HG02763 (cell line): Measurements from ENCODE around the gene GNA15.
A peak's percentile ranks its signal among the peaks of the same experiment; 100 is the strongest.
"Not testable (repeated sequence)": the region's sequence is repeated elsewhere in the genome, so short reads cannot be mapped to it uniquely, and the experiment has no call there.

Experiments used
- ATAC-seq: cut with Tn5 transposase; IDR thresholded peaks from one replicate; pipeline ENCODE4 v1.9.1; 2021; ENCODE audit warnings: mild to moderate bottlenecking, moderate library complexity; ENCODE audit not compliant: unreplicated experiment

GNA15 gene

DNA sequence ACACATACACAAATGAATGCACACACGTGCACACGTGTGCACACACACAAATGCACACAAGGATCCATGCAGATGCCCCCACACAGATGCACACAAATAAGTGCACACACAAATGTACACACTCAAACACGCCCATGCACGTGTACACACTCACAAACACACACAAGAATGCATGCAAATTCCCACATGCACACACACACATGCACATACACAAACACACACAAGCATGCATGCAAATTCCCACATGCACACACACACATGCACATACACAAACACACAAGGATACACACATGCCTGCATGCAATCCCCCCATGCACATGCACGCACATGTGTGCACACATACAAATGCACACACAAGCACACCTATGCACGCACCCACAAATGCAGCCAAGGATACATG lies 13.3 kb downstream of the GNA15 start:
- no peak for ATAC-seq

DNA sequence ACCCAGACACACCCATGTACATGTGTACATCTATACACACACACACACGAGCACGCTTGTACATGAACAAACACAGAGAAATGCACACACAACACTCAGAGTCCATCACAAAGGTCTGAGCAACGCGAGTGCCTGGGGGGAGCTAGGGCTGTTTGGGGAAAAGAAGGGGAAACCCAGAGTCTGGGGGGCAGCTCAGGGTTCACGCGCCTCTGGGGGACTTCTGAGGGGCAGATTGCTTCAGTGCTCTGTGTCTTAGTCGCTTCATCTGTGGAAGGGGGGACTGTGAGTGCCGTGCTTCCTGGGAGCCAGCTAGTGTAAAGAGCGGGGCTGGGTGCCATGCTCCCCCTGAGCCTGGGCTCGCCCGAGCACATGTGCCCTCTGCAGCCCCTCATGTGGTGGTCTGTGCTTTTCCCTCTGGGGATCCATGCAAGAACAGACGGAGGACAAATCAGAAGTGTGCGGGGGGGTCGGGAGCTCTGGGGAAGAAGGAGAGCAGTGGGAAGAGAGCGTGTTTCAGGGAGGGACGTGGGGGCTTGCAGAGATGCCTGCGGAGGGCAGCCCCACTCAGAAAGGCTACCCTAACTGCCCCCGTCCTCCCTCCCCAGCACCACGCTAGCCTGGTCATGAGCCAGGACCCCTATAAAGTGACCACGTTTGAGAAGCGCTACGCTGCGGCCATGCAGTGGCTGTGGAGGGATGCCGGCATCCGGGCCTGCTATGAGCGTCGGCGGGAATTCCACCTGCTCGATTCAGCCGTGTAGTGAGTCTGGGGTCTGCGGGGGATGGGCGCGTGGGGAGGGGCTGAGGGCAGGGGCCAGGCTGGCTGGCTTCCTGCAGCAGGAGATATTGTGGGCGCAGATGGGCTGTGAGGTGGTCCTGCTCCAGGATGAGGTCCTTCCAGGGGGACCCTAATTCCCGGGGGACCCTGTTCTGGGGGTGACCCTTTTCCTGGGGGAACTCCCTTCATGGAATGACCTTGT lies 14.0 kb downstream of the GNA15 start:
- no peak for ATAC-seq

DNA sequence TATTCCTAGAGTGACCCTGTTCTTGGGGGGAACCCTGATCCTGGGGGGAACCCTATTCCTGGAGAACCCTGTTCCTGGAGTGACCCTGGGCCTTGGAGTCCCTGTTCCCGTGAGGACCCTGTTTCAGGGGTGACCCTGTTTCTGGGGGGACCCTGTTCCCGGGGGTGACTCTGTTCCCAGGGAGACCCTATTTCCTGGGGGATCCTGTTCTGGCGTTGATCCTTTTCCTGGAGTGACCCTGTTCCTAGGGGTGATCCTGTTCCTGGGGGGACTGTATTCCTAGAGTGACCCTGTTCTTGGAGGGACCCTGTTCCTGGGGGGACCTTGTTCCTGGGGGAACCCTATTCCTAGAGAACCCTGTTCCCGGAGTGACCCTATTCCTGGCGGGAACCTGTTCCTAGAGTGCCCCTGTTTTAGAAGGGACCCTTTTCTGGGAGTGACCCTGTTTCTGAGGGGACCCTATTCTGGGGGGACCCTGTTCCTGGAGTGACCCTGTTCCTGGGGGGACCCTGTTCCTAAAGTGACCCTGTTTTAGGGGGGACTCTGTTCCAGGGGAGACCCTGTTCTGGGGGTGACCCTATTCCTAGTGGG lies 15.0 kb downstream of the GNA15 start:
- no peak for ATAC-seq

DNA sequence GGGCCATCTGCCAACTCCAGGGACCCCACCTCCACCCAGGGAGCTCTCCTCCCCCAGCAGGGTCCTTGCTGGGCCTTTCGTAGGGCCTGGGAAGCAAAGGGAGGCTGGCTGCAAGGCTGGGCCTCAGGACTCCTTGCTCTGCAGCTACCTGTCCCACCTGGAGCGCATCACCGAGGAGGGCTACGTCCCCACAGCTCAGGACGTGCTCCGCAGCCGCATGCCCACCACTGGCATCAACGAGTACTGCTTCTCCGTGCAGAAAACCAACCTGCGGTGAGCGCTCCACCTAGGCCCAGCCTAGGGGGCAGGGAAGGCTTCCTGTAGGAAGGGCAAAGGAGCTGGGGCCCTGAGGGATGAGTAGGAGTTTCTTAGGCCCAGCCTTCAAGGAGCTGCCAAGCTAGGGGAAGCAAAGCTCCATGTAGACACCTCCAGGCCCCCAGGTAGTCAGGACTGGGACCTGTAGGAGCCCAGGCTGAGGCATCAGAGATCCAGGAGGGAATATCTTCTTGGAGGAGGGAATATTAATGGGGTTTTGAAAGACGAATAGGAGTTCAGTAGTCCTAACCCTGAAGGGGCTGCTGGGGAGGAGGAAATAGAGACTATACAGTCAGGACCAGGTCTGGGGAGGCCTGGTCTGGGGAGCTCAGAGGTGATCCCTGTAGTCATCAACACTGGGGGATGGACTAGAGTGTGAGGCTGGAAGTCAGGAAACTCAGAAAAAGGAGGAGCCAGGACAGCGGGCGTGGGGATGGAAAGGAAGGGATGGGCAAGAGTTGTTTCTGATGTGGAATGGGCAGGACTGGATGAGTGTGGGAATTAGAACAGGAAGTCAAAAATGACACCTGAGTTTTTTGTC lies 16.0 kb downstream of the GNA15 start:
- ATAC-seq, result no peak

DNA sequence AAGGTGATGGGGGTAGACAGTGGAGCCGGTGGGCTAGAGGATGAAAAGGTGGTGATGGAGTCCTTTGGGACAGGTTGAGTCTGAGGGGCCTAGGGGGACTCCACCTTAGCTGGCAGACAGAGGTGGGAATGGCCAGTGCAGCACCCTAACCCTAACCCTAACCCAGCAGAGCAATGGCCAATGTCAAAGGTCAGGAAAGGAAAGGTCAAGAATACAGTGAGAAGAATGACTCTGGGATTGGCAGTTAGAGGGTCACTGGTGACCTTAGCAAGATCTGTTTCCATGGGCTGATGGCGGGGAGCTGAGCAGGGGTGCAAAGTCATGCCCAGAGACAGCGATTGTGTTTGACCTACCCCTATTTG lies 16.6 kb downstream of the GNA15 start:
- no peak for ATAC-seq

DNA sequence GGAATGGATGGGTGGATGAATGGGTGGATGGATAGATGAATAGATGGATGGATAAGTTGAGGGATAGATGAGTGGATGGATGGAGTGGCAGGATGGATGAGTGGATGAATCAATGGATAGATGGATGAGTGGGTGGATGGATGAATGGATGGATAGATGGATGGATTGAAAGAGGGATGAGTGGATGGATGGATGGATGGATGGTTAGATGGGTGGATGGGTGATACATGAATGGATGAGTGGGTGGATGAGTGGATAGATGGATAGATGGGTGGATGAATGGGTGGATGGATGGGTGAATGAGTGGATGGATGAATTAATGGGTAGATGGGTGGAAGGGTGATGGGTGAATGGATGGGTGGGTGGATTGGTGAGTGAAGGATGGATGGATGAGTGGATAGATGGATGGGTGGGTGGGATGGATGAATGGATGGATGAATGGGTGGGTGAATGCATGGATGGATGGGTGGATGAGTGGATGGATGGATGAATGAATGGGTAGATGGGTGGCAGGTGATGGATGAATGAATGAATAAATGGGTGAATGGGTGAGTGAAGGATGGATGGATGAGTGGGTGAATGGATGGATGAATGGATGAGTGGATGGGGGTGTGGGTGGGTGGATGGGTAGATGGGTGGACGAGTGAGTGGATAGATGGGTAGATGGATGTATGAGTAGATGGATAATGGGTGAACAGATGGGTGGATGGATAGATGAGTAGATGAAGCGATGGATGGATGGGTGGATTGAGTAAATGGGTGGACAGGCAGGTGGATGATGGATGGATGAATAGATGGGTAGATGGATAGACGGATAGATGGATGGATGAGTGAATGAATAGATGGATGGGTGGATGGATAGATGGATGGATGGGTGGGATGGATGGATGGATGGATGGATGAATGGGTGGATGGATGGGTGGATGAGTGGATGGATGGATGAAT lies 17.7 kb downstream of the GNA15 start:
- no peak for ATAC-seq

DNA sequence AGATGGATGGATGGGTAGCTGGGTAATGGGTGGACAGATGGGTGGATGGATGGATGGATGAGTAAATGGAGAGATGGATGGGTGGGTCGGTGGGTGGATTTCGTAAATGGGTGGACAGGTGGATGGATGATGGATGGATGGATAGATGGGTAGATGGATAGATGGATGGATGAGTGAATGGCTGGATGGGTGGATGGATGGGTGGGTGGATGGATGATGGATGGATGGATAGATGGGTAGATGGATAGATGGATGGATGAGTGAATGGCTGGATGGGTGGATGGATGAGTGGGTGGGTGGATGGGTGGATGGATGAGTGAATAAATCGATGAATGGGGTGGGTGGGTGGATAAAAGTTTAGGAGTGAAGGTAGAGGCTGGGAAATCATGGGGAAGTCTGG lies 18.6 kb downstream of the GNA15 start:
- ATAC-seq, result not testable (repeated sequence)

DNA sequence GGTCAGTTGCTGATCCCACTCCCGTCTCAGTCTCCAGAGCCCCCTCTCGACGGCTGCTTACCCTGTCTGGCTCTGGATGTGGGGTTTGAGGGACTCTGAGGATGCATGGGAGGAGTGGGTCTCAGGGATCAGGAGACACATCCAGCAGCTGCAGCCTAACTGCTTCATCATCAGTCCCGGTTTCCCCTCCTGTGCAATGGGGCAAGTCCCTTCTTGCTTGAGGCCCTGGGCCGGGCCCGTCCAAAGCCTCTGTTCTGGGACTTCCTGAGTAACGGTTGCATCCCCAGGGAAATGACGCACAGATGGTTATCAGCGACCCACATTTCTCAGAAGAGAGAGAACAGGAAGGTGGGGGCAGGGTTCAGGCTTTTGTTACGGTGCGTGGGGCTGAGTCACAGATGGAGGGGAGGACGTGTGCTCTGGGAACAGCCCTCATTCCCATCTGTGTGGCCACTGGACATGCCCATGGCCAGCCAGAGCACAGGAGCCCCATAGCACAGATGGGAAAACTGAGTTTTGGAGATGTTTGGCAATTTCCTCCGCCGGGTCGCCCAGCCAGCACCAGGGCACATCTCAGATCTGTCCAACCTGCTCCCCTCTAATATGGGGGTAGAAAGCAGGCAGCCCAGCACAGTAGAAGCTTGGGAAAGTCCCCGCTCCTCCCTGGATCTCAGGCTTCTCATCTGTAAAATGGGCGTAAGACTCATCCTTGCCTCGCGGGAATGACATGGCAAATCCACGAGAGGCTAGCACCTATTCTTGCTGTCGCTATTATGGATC lies 19.3 kb downstream of the GNA15 start:
- ATAC-seq, result peak; percentile 56

DNA sequence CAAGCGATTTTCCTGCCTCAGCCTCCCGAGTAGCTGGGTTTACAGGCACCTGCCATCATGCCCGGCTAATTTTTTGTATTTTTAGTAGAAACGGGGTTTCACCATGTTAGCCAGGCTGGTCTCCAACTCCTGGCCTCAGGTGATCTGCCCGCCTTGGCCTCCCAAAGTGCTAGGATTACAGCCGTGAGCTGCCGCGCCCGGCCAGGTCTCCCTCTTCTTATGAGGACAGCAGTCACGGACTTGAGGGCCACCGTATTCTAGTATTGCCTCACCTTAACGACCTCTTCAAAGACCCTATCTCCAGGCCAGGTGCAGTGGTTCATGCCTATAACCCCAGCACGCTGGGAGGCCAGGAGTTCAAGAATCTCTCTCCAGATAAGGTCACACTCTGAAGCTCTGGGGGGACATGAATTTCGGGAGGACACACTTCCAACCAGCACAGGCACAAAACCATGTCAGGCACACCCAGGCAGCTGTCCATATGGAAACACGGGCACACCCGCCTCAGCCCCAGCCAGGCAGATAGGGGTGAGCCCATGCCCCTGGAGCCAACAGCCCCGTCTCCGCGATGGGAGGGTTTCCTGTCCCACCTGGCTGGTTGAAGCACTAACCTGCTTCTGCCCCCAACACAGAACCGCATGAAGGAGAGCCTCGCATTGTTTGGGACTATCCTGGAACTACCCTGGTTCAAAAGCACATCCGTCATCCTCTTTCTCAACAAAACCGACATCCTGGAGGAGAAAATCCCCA lies 21.4 kb downstream of the GNA15 start:
- ATAC-seq, result no peak

DNA sequence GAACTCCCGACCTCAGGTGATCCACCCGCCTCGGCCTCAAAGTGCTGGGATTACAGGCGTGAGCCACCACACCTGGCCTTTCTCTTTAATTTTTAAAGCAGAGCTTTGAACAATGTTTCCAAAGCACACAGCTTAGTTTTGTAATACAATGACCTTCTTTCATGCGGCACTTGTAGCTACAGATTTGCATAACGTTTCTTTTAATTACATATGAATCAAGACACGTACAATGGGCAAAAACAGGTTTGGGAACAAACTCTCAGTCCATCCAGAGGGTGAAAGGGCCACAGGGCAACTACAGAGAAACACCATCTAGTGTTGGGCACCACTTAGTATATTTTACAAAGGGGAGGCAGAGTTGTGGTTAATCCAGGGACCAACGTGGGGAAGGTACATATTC lies 23.7 kb downstream of the GNA15 start:
- no peak for ATAC-seq

DNA sequence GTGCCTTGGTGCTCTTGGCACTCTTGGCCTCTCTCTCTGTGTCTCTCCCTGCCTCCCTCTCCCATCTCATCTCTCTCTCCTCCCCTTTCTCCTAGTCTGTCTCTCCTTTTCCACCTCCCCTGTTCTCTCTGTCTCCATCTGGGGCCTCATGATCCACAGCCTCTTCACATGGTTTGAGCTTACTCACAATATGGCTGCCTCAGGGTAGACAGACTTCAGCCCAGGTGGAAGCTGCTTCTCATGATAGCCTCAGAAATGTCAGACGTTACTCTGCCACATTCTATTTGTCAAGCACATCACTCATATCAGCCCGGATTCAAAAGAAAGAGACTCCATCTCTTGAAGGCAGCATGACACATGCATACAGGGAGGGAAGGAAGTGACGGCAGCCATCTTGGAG lies 24.4 kb downstream of the GNA15 start:
- ATAC-seq, result no peak

DNA sequence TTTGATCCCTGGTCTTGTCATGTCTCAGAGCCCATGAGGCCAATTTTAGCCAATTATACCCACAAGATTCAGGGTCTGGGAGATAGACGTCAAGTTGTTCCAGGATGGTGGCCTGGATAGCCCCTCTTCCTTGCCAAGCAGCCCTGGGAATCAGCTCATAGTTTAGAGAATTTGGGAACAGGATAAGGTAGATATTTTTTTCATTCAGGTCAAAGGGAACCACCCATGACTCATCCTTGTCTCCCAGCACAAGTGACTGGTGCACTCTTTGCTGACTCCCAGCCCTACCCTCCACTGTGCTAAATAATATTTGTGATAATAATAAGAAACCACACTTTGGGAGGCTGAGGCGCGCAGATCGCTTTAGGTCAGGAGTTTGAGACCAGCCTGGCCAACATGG lies 25.6 kb downstream of the GNA15 start:
- no peak for ATAC-seq

DNA sequence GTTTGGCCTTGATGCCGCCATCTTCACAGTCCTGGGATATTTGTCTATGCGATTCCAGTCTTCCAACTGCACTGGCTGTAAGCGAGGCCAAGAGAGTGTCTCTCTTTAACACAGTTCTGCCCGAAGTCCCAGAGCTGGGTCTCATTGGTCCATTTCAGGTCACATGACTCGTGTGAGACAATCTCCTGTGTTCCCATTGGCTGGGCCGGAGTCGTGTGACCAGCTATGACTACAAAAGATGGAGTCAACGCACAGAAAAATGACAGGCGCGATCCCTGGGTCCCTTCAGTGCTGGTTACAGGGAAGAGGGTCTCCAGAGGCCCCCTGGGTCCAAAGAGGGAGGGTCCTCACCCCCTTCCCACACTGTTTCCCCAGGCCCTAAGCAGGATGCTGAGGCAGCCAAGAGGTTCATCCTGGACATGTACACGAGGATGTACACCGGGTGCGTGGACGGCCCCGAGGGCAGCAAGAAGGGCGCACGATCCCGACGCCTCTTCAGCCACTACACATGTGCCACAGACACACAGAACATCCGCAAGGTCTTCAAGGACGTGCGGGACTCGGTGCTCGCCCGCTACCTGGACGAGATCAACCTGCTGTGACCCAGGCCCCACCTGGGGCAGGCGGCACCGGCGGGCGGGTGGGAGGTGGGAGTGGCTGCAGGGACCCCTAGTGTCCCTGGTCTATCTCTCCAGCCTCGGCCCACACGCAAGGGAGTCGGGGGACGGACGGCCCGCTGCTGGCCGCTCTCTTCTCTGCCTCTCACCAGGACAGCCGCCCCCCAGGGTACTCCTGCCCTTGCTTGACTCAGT lies 26.8 kb downstream of the GNA15 start:
- ATAC-seq, result no peak

DNA sequence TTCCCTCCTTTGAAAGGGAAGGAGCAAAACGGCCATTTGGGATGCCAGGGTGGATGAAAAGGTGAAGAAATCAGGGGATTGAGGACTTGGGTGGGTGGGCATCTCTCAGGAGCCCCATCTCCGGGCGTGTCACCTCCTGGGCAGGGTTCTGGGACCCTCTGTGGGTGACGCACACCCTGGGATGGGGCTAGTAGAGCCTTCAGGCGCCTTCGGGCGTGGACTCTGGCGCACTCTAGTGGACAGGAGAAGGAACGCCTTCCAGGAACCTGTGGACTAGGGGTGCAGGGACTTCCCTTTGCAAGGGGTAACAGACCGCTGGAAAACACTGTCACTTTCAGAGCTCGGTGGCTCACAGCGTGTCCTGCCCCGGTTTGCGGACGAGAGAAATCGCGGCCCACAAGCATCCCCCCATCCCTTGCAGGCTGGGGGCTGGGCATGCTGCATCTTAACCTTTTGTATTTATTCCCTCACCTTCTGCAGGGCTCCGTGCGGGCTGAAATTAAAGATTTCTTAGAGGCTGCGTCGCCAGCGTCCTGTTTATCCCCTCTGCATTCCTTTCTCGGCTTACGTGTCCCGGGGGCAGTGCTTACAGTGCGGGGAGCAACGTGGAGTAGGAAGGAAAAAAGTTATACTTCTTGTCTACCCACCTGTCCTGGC lies 27.5 kb downstream of the GNA15 start:
- ATAC-seq, result no peak

DNA sequence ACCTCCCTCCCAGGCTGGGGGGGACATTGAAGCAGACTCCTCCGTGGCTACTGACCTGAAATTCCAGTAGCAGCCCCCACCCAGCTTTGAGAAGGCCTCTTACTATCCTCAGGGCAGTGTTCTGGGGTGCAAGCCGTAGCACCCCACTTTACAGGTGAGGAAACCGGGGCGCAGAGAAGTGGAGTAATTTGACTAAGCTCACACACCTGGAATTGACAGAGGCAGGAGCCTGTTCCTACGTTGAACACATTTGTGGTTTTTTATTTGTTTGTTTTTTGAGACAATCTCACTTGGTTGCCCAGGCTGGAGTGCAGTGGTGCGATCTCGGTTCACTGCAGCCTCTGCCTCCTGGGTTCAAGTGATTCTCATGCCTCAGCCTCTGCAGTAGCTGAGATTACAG lies 28.1 kb downstream of the GNA15 start:
- no peak for ATAC-seq

DNA sequence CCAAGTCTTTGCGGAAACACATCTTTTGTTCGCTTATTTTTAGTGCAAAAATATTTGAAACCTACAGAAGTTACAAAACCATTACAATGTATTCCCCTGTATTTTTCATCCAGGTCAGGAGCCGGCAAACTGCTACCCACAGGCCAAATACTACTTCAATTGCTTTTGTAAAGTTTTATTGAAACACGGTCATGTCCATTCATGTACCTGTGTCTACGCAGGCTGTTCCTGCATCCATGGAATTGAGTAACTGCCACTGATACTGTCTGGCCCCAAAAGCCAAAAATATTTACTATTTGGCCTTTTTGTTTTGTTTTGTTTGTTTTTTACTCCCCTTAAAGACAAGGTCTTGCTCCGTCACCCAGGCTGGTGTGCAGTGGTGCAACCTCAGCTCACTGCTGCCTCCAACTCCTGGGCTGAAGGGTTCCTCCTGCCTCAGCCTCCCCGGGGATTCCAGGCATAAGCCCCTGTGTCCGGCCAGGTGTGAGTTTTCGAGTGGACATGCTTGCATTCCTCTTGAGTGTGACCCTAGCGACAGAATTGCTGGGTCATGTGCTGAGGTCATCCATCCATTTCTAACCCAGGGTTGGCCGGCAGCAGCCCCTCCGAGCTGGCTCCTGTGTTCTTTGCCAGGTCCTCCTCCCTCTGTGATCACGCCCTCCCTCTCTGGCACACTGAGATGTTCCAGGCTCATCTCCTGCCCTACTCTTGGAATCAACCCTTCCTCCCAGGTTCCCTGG lies 31.9 kb downstream of the GNA15 start:
- no peak for ATAC-seq
